K562 (cell line): ENCODE data around the gene DDHD1. TPM values are rescaled to one million over a fixed set of nuclear protein-coding genes. Genes with fewer than 3 reads are reported as not detected.

Experiments used
- AFF4 ChIP-seq: sonication (generic); formaldehyde crosslinking; IDR thresholded peaks from 2 replicates; pipeline ENCODE4 v1.8.0; 2023; ENCODE audit warnings: mild to moderate bottlenecking, missing genetic modification reagents
- BRF2 ChIP-seq: IDR thresholded peaks from 3 replicates; pipeline ENCODE4 v1.6.1; 2011; ENCODE audit warnings: borderline replicate concordance, mild to moderate bottlenecking; ENCODE audit not compliant: insufficient read length, insufficient read depth
- CREM ChIP-seq: IDR thresholded peaks from 2 replicates; pipeline ENCODE4 v1.6.1; 2014; ENCODE audit warnings: antibody characterized with exemption, low read depth
- JUNB ChIP-seq: fragments of 450-650 bp; formaldehyde crosslinking; conservative IDR thresholded peaks from 2 replicates; pipeline ENCODE4 v1.4.0; 2020; ENCODE audit warnings: mild to moderate bottlenecking
- NR4A1 ChIP-seq, 2 experiments: fragments of 250-450 bp in 1 of 2; fragments of 450-650 bp in 1 of 2; sonication (Bioruptor Pico) in 1 of 2; IDR thresholded peaks; 2 replicates each; pipeline versions ENCODE4 v1.4.0 to v1.6.1; 2016 to 2020; ENCODE audit warnings: mild to moderate bottlenecking in 2 of 2, missing compliant biosample characterization in 1 of 2, missing genetic modification characterization in 1 of 2, moderate library complexity in 1 of 2
- PTRF ChIP-seq: fragments of 450-650 bp; IDR thresholded peaks from 2 replicates; pipeline ENCODE4 v1.6.1; 2016; ENCODE audit warnings: mild to moderate bottlenecking, missing genetic modification characterization, missing compliant biosample characterization
- RBFOX2 ChIP-seq: fragments of 200-400 bp; formaldehyde crosslinking; IDR thresholded peaks from 2 replicates; pipeline ENCODE4 v1.6.1; 2017; ENCODE audit warnings: low read depth, mild to moderate bottlenecking, low read length, moderate library complexity
- SIRT6 ChIP-seq: IDR thresholded peaks from one replicate; pipeline ENCODE4 v1.6.1; 2012; ENCODE audit warnings: low read depth, mild to moderate bottlenecking, control low read depth, inconsistent platforms, low read length, moderate library complexity
- TBL1XR1 ChIP-seq, 2 experiments: IDR thresholded peaks; 2 replicates each; pipeline ENCODE4 v1.6.1; 2012; ENCODE audit warnings: improper control_type of control experiment in 2 of 2, low read length in 2 of 2, mild to moderate bottlenecking in 1 of 2
- TCFL5 ChIP-seq: fragments of 250-450 bp; sonication (Bioruptor Pico); conservative IDR thresholded peaks from 2 replicates; pipeline ENCODE4 v1.6.1; 2021; ENCODE audit warnings: mild to moderate bottlenecking, moderate library complexity, matching md5 sums
- ZKSCAN1 ChIP-seq: fragments of 150-350 bp; IDR thresholded peaks from 2 replicates; pipeline ENCODE4 v1.6.1; 2016; ENCODE audit warnings: low read depth, low read length
- ZNF134 ChIP-seq: fragments of 250-450 bp; sonication (Bioruptor Pico); conservative IDR thresholded peaks from 2 replicates; pipeline ENCODE4 v1.4.0; 2020
- ZNF354B ChIP-seq: fragments of 250-450 bp; sonication (Bioruptor Pico); IDR thresholded peaks from 2 replicates; pipeline ENCODE4 v1.4.0; 2020
- polyA plus RNA-seq, 8 experiments: library from polyadenylated mRNA; depleted of rRNA in 4 of 8; stranded (reverse) in 5 of 8; unstranded in 3 of 8; fragments of >200 nt; fragmentation: Nextera tagmentation in 2 of 8; fragmentation: Illumina TruSeq in 1 of 8; extraction: Ambion mirVana in 2 of 8; extraction: Trizol in 1 of 8; gene quantifications; 2 replicates each; pipeline versions ENCODE4 v1.2.1 to v1.2.3, GENCODE V29; 2011 to 2014; ENCODE audit warnings: inconsistent platforms in 1 of 8, missing spikeins in 1 of 8
- total RNA-seq, 7 experiments: library from RNA; depleted of rRNA in 6 of 7; stranded (reverse); fragments of >200 nt in 6 of 7; fragmentation: Illumina TruSeq in 2 of 7; extraction: Trizol in 2 of 7; gene quantifications; 2 replicates each; pipeline versions ENCODE4 v1.2.1 to v1.2.3, GENCODE V29; 2011 to 2021; ENCODE audit warnings: low replicate concordance in 1 of 7
- TF ChIP-seq, protein P1 (sequence below): fragments of 250-450 bp; sonication (Bioruptor Pico); IDR thresholded peaks from 2 replicates; pipeline ENCODE4 v1.4.0; 2020; ENCODE audit warnings: mild to moderate bottlenecking, moderate library complexity
- TF ChIP-seq, protein P2 (sequence below): fragments of 250-450 bp; sonication (Bioruptor Pico); IDR thresholded peaks from 2 replicates; pipeline ENCODE4 v1.5.0; 2022; ENCODE audit warnings: mild to moderate bottlenecking

The DDHD1 gene
- total and polyA plus RNA-seq, 9 of the 15 experiments (the other 6 are each of a cell fraction or from before 2014, with no cell fraction given), result 1.2 to 12.3 (median 5.0) TPM

DNA sequence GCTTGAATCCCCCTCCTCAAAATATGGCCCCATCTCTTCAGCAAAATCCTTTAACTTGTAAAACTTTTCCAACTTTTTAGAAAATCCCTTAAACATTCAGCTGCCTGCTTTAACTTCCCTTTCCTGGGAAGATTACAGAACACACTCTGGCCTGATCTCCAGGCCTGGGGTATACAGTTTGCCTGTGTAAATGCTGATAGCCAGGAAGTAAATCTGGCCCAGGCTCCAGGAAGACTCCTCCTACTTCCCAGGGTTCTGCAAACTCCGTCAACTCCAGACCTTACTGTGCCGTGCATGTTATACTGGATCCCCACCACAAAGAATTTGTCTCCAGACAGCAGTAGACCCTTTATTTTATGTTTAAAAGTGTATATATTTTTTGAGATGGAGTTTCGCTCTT lies 135.3 kb downstream of the DDHD1 start (continued):
- TF ChIP-seq NR4A1 (CRISPR knock-in tag; IDR thresholded peaks at IDR 0.05) (no peak), NR4A1 (tag; IDR thresholded peaks at IDR 0.05) (no peak), AFF4 (CRISPR knock-in tag) (no peak), PTRF (tag) (no peak), ZKSCAN1 (no peak), RBFOX2 (no peak), ZNF354B (CRISPR knock-in tag) (no peak), JUNB (CRISPR knock-in tag) (no peak), TCFL5 (CRISPR knock-in tag) (no peak), BRF2 (no peak), SIRT6 (no peak), CREM (no peak), TBL1XR1 (IDR thresholded peaks at IDR 0.05; ENCODE audit: low read length in 2 of 2) (no peak), ZNF134 (CRISPR knock-in tag) (no peak)
- TF ChIP-seq, protein P1, sequence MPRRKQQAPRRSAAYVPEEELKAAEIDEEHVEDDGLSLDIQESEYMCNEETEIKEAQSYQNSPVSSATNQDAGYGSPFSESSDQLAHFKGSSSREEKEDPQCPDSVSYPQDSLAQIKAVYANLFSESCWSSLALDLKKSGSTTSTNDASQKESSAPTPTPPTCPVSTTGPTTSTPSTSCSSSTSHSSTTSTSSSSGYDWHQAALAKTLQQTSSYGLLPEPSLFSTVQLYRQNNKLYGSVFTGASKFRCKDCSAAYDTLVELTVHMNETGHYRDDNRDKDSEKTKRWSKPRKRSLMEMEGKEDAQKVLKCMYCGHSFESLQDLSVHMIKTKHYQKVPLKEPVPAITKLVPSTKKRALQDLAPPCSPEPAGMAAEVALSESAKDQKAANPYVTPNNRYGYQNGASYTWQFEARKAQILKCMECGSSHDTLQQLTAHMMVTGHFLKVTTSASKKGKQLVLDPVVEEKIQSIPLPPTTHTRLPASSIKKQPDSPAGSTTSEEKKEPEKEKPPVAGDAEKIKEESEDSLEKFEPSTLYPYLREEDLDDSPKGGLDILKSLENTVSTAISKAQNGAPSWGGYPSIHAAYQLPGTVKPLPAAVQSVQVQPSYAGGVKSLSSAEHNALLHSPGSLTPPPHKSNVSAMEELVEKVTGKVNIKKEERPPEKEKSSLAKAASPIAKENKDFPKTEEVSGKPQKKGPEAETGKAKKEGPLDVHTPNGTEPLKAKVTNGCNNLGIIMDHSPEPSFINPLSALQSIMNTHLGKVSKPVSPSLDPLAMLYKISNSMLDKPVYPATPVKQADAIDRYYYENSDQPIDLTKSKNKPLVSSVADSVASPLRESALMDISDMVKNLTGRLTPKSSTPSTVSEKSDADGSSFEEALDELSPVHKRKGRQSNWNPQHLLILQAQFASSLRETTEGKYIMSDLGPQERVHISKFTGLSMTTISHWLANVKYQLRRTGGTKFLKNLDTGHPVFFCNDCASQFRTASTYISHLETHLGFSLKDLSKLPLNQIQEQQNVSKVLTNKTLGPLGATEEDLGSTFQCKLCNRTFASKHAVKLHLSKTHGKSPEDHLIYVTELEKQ, result no peak
- TF ChIP-seq, protein P2, sequence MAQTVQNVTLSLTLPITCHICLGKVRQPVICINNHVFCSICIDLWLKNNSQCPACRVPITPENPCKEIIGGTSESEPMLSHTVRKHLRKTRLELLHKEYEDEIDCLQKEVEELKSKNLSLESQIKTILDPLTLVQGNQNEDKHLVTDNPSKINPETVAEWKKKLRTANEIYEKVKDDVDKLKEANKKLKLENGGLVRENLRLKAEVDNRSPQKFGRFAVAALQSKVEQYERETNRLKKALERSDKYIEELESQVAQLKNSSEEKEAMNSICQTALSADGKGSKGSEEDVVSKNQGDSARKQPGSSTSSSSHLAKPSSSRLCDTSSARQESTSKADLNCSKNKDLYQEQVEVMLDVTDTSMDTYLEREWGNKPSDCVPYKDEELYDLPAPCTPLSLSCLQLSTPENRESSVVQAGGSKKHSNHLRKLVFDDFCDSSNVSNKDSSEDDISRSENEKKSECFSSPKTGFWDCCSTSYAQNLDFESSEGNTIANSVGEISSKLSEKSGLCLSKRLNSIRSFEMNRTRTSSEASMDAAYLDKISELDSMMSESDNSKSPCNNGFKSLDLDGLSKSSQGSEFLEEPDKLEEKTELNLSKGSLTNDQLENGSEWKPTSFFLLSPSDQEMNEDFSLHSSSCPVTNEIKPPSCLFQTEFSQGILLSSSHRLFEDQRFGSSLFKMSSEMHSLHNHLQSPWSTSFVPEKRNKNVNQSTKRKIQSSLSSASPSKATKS (CRISPR knock-in tag), result no peak
